ENCODE data around the gene ZNF770. TPM values are rescaled to one million over a fixed set of nuclear protein-coding genes. Genes with fewer than 3 reads are reported as not detected.
A peak's percentile ranks its signal among the peaks of the same experiment; 100 is the strongest.

The ZNF770 gene
- total and polyA plus RNA-seq, 2 of the 4 experiments (the other 2 are of a cell fraction): 9.4 to 26.5 TPM

DNA sequence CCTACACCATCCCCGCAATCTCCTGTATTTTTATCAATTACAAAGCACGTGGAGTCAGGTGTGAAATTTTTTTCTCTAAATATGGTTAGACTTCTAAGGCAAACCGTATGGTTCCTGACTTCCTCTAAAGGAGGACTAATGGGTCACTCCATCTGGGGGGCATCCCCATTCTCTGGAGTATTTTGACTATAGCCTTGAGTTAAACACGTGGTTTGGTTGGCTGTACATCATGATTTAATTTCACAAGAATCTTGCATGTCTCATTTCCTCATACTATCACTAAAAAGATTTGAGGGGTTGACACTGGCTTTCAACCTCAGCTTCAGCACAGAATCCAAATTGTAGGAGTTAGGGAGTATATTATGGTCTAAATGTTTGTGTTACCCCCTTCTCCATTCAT lies 25.3 kb upstream of the ZNF770 start:
- H3K56ac ChIP-seq (ENCODE audit: extremely low read depth, insufficient read depth, low read length): no peak overlapping the region
- H3K4me3 ChIP-seq (ENCODE audit: insufficient read depth, low read depth, low read length): no peak overlapping the region
- H3K79me1 ChIP-seq (ENCODE audit: low read depth in 1 of 2, low read length in 2 of 2): no peaks in the 10 kb centered on the region
- ATAC-seq (ENCODE audit: low read depth): no peak
- H4K20me1 ChIP-seq (ENCODE audit: insufficient read depth, low read length): no peaks in the 10 kb centered on the region
- 100% methylated on average over 1 of the region's 4 CpGs; no CpG with 5 or more reads in 1 of the 2 experiments for WGBS, 2 experiments (ENCODE audit: extremely low coverage in 2 of 2, insufficient read length in 1 of 2)
- no peak overlapping the region for H4K8ac ChIP-seq (ENCODE audit: low read depth in 2 of 2, low read length in 2 of 2)
- no TSS peak for BruUV-seq (replicated peaks)
- H4K5ac ChIP-seq (ENCODE audit: low read depth, low read length): no peak overlapping the region
- CTCF ChIA-PET: no interaction called here
- intact Hi-C loops (cut with micrococcal nuclease) (no loop called here), in situ Hi-C loops (cut with MboI; ENCODE audit: low sequenced_read_pairs) (no loop called here), dilution Hi-C loops (cut with HindIII; ENCODE audit: low sequenced_read_pairs, unreplicated experiment) (no loop called here)
- no peak overlapping the region for H4K91ac ChIP-seq (ENCODE audit: insufficient read depth, low read depth, low read length)
- no peak overlapping the region for H2AK9ac ChIP-seq (replicated peaks; ENCODE audit: low read depth, low read length, poor library complexity)
- POLR2A ChIA-PET (ENCODE audit: unreplicated experiment): no interaction called here
- H3K9me3 ChIP-seq (ENCODE audit: control insufficient read depth, insufficient read depth, low read length): no peaks in the 10 kb centered on the region
- H2BK5ac ChIP-seq (ENCODE audit: low read depth, low read length, poor library complexity, severe bottlenecking): no peak overlapping the region
- no peak overlapping the region for H2BK120ac ChIP-seq (ENCODE audit: low read depth, low read length)
- no peak overlapping the region for H3K18ac ChIP-seq (ENCODE audit: low read depth, low read length)
- H3K4ac ChIP-seq (ENCODE audit: low read depth, low read length): no peak overlapping the region
- no peak overlapping the region for H3K9ac ChIP-seq (ENCODE audit: low read depth, low read length)
- H2AFZ ChIP-seq (replicated peaks; ENCODE audit: low read length, poor library complexity): no peak overlapping the region
- TF ChIP-seq MAFK (IDR thresholded peaks at IDR 0.05; ENCODE audit: low read depth, low read length): no peak
- no peak for TF ChIP-seq CEBPB (IDR thresholded peaks at IDR 0.05; ENCODE audit: low read depth, low read length)
- no peak for TF ChIP-seq NFE2L2 (IDR thresholded peaks at IDR 0.05; ENCODE audit: low read depth, low read length)
- TF ChIP-seq, protein P1, sequence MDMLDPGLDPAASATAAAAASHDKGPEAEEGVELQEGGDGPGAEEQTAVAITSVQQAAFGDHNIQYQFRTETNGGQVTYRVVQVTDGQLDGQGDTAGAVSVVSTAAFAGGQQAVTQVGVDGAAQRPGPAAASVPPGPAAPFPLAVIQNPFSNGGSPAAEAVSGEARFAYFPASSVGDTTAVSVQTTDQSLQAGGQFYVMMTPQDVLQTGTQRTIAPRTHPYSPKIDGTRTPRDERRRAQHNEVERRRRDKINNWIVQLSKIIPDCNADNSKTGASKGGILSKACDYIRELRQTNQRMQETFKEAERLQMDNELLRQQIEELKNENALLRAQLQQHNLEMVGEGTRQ (IDR thresholded peaks at IDR 0.05; ENCODE audit: low read depth, low read length): no peak
- TF ChIP-seq, protein P2, sequence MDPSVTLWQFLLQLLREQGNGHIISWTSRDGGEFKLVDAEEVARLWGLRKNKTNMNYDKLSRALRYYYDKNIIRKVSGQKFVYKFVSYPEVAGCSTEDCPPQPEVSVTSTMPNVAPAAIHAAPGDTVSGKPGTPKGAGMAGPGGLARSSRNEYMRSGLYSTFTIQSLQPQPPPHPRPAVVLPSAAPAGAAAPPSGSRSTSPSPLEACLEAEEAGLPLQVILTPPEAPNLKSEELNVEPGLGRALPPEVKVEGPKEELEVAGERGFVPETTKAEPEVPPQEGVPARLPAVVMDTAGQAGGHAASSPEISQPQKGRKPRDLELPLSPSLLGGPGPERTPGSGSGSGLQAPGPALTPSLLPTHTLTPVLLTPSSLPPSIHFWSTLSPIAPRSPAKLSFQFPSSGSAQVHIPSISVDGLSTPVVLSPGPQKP (IDR thresholded peaks at IDR 0.05; ENCODE audit: borderline replicate concordance, low read depth, low read length): no peak
- TF ChIP-seq POLR2A (IDR thresholded peaks at IDR 0.05; ENCODE audit: low read depth, low read length): no peak
- no peak for TF ChIP-seq BHLHE40 (IDR thresholded peaks at IDR 0.05; ENCODE audit: low read depth, low read length)
- no peak for TF ChIP-seq CHD1 (IDR thresholded peaks at IDR 0.05; ENCODE audit: low read depth, low read length)
- TF ChIP-seq RCOR1 (IDR thresholded peaks at IDR 0.05; ENCODE audit: insufficient replicate concordance, low read length): no peak
- TF ChIP-seq FOS (IDR thresholded peaks at IDR 0.05; ENCODE audit: low read depth, low read length): no peak
- TF ChIP-seq SMC3 (IDR thresholded peaks at IDR 0.05; ENCODE audit: low read depth, low read length): no peak
- TF ChIP-seq RFX5 (IDR thresholded peaks at IDR 0.05; ENCODE audit: low read depth, low read length): no peak
- no peak for TF ChIP-seq RAD21 (IDR thresholded peaks at IDR 0.05; ENCODE audit: low read length)
- DNase-seq: peak; percentile 39
- H2BK15ac ChIP-seq (ENCODE audit: low read depth, low read length): no peak overlapping the region
- no peak overlapping the region for H2AK5ac ChIP-seq (ENCODE audit: low read depth, low read length)
- H3K27me3 ChIP-seq (ENCODE audit: control insufficient read depth, insufficient read depth, low read length): no peaks in the 10 kb centered on the region; the same call in 1 of the 2 replicates
- no peaks in the 10 kb centered on the region for H3K36me3 ChIP-seq (ENCODE audit: control insufficient read depth, insufficient read depth, low read length)
- no peak overlapping the region for H2BK20ac ChIP-seq (ENCODE audit: low read depth, low read length)
- H3K23ac ChIP-seq (ENCODE audit: low read depth, low read length): no peak overlapping the region
- H3K27ac ChIP-seq (ENCODE audit: insufficient read depth, low read length): no peak overlapping the region
- no peak overlapping the region for H3K14ac ChIP-seq (replicated peaks; ENCODE audit: low read depth, low read length)
- H3K4me1 ChIP-seq (ENCODE audit: control insufficient read depth, insufficient read depth, low read length): no peaks in the 10 kb centered on the region
- H3K9me1 ChIP-seq (ENCODE audit: insufficient read depth, low read length): no peaks in the 10 kb centered on the region
- no peak overlapping the region for H3K4me2 ChIP-seq (ENCODE audit: low read depth, low read length)
